Right lobe of liver (tissue), 6 donors: ENCODE measurements around the gene TBC1D10A. TPM values are rescaled to one million over a fixed set of nuclear protein-coding genes. Genes with fewer than 3 reads are reported as not detected.

ENCODE experiments used
- ATAC-seq, 4 donors: fragments of 200-7000 bp; cut with Tn5 transposase; one replicate each; pipeline ENCODE4 v1.9.1; 2020; ENCODE audit warnings: mild to moderate bottlenecking in 4 of 4, moderate library complexity in 4 of 4
- DNase-seq, 3 donors: peaks; one replicate each; pipeline ENCODE4 v3.0.0-alpha.2; 2020
- H3K27ac ChIP-seq, 3 donors: fragments of 200-600 bp; one replicate each; pipeline ENCODE4 v1.8.0; 2022
- H3K27me3 ChIP-seq, 2 donors: fragments of 200-600 bp; one replicate each; pipeline ENCODE4 v1.8.0; 2022
- H3K36me3 ChIP-seq, 4 donors: fragments of 200-600 bp; sonication (generic) in 1 of 4; one replicate each; pipeline versions ENCODE4 v1.5.1 to v1.8.0; 2017 to 2022; ENCODE audit warnings: control low read depth in 1 of 4
- H3K4me1 ChIP-seq, 4 donors: fragments of 200-600 bp; sonication (generic) in 1 of 4; one replicate each; pipeline versions ENCODE4 v1.5.1 to v1.8.0; 2017 to 2022; ENCODE audit warnings: control low read depth in 1 of 4
- H3K4me3 ChIP-seq, 3 donors: fragments of 200-600 bp; one replicate each; pipeline ENCODE4 v1.8.0; 2022
- H3K9me3 ChIP-seq, 4 donors: fragments of 200-600 bp; sonication (generic) in 1 of 4; one replicate each; pipeline versions ENCODE4 v1.5.1 to v1.8.0; 2017 to 2022; ENCODE audit warnings: control low read depth in 1 of 4
- POLR2A ChIP-seq: fragments of 450-650 bp; IDR thresholded peaks from one replicate; pipeline ENCODE4 v1.6.1; 2017; ENCODE audit warnings: antibody characterized with exemption, mild to moderate bottlenecking
- WGBS: methylation state at CpG from one replicate; pipeline ENCODE4 v1.1.6; 2018; ENCODE audit warnings: low coverage, low lambda C conversion rate; ENCODE audit not compliant: insufficient coverage; ENCODE audit errors: missing lambda C conversion rate; 5-methylcytosine and 5-hydroxymethylcytosine counted together
- intact Hi-C, 2 donors: fragments of 100-400 bp; cut with DNase I; formaldehyde crosslinking; loops; one replicate each; pipeline versions ENCODE4 v1.11.2 to v1.14.1; 2022
- total RNA-seq, 6 experiments: library from RNA; depleted of rRNA in 2 of 6; stranded (reverse); fragments of >200 nt in 2 of 6; fragmentation: NEBNext Ultra II Directional in 3 of 6; extraction: Animal tissue kit (Norgen Biotek cat#: 25700) in 3 of 6; gene quantifications; one replicate each; pipeline versions ENCODE4 v1.1.0 to v1.2.4, GENCODE V29; 2016 to 2023
- TF ChIP-seq, protein P1 (sequence below), 4 donors: fragments of 200-600 bp in 3 of 4; fragments of 450-650 bp in 1 of 4; IDR thresholded peaks; one replicate each; pipeline versions ENCODE4 v1.5.1 to v1.8.0; 2016 to 2022; ENCODE audit warnings: antibody characterized with exemption in 4 of 4, mild to moderate bottlenecking in 2 of 4
- donor health status: DM: no; HTN: yes; CAD: no.
- donor health status: DM: no; HTN: no; CAD: no.
- donor health status: DM: no; HTN: no; CAD: no.
- donor health status: DM: no; HTN: yes; CAD: no.
- donor health status: DM: no; HTN: yes; CAD: no.

The TBC1D10A gene
- total RNA-seq, 6 experiments from 2014 or later = 6.6 to 12.6 (median 10.0) TPM

DNA sequence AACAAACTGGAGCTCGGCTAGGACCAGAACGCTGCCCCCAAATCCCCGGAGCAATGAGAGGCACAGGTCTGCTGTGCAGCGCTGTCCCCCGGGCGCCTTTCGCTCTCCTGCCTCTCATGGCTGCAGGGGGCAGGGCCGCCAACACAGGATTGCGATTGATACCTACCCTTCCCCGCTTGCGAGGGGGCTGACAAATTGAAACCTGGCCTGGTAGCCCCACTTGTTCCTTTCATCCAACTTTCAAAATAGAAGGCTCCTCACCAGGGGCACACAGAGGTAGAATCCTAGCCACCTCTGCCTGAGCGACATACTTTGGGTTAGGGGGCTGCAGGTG lies 36.8 kb downstream of the TBC1D10A start:
- no peak for DNase-seq
- WGBS = 0% methylated on average over 1 of the region's 12 CpGs
- peaks cover 0 to 34% (median 10%) of the 10 kb centered on the region in 4 donors for H3K36me3 ChIP-seq
- no peaks in the 10 kb centered on the region for H3K9me3 ChIP-seq
- H3K27ac ChIP-seq = peak overlapping the region; percentile 44 to 75 (median 68)
- no peak for TF ChIP-seq POLR2A
- TF ChIP-seq, protein P1, sequence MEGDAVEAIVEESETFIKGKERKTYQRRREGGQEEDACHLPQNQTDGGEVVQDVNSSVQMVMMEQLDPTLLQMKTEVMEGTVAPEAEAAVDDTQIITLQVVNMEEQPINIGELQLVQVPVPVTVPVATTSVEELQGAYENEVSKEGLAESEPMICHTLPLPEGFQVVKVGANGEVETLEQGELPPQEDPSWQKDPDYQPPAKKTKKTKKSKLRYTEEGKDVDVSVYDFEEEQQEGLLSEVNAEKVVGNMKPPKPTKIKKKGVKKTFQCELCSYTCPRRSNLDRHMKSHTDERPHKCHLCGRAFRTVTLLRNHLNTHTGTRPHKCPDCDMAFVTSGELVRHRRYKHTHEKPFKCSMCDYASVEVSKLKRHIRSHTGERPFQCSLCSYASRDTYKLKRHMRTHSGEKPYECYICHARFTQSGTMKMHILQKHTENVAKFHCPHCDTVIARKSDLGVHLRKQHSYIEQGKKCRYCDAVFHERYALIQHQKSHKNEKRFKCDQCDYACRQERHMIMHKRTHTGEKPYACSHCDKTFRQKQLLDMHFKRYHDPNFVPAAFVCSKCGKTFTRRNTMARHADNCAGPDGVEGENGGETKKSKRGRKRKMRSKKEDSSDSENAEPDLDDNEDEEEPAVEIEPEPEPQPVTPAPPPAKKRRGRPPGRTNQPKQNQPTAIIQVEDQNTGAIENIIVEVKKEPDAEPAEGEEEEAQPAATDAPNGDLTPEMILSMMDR (IDR thresholded peaks at IDR 0.05) = no peak
- H3K4me3 ChIP-seq = peak overlapping the region; percentile 15 to 84 (median 29)
- peaks cover 0 to 35% (median 19%) of the 10 kb centered on the region in 4 donors for H3K4me1 ChIP-seq
- no peaks in the 10 kb centered on the region for H3K27me3 ChIP-seq
- peak; percentile 0 to 4 (median 1) for ATAC-seq
- intact Hi-C loops = no loop called here

DNA sequence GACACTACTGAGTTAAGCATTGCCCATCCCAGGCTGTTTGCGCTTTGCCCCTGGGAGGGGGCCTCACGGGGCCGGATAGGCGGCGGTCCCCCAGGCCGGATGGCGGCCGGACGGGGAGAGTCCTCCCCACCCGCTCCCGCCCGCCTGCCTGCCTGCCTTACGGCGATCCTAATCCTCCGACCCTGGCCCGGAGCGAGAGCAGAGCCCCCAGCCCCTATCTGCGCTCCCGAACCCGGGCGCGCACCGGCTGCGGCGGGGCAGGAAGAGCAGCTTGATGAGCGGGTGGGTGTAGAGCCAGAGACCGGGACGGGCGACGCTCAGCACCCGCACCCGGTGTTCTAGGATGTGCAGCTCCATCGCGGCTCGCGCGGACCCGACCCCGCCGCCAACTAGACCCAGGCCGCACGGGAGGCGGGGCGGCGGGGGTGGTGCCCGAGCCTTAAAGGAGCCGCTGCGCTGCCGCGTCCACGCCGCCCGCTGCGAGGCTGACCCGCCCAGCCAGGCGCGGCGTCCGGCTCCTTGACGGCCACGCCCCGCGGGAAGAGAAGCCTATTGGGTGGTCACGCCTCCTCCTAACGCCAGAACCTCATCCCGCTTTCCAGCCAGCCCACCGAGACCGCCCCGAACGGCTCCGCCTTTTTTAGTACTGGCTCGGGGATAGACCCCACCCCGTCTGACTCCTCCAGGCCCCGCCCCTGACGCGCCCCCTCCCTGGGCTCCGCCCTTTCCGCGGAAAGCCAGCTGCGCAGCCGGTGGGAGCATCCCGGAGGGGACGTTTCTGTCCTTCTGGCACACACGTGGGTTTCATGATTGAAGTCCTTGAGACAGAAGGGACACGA lies 37.4 kb downstream of the TBC1D10A start, which contains the start of gene CASTOR1:
Gene CASTOR1, minus strand, starts transcription at position 365 of the 839 bp plus-strand sequence. Its CDS starts 8 bp downstream, at position 357.
- H3K27me3 ChIP-seq = no peaks in the 10 kb centered on the region
- H3K9me3 ChIP-seq = no peaks in the 10 kb centered on the region
- peaks cover 0 to 35% (median 19%) of the 10 kb centered on the region in 4 donors for H3K4me1 ChIP-seq
- DNase-seq (peak; percentile 99 to 100 (median 99)), ATAC-seq (peak; percentile 82 to 89 (median 86))
- WGBS = 2% methylated on average over 10 of the region's 85 CpGs
- H3K36me3 ChIP-seq = peaks cover 0 to 34% (median 9%) of the 10 kb centered on the region in 4 donors
- peak; percentile 77 for TF ChIP-seq POLR2A
- TF ChIP-seq, protein P1 (IDR thresholded peaks at IDR 0.05) = no peak
- intact Hi-C loops = no loop called here
- H3K4me3 ChIP-seq = peak within 1 kb of the TSS; percentile 61 to 84 (median 74)
- peak within 1 kb of the TSS; percentile 65 to 75 (median 68) for H3K27ac ChIP-seq

DNA sequence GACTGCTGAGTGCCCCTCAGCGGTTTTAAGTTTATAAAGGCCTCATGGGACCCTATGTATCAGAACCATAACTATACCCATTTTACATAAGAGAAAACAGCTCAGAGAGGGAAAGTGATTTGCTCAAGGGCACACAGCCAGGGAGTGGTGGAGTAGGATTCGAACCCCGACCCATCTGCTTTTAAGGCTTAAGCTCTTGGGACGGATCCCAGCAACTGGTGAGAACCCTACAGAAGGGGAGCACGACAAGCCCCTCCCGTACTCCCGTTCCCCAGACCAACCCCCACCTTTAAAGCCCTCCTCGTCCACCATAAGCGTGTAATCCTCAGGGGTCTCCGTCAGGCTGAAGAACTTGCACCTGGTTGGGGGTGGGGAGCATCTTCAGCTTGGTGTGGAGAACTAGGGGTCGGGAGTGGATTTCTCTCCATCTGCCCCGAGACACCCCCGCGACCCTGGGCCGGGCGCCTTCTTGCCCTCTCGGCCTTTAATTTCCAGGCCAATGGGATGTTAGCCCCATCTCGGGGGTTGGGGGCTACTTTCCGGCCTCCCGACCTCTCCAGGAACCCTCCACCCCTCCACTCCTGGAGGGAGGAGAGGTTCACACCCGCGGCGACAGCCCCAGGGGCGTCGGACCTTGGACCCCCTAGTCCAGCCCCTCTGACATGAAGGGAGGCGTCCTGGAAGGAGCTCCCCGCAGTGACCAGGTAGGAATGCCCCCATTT lies 38.2 kb downstream of the TBC1D10A start:
- no peaks in the 10 kb centered on the region for H3K27me3 ChIP-seq
- TF ChIP-seq, protein P1 (IDR thresholded peaks at IDR 0.05) = no peak
- TF ChIP-seq POLR2A = no peak
- H3K27ac ChIP-seq = peak overlapping the region; percentile 50 to 65 (median 65)
- ATAC-seq (no peak), DNase-seq (peak in 1 of 3 donors; percentile 57)
- WGBS = 18% methylated on average over 14 of the region's 27 CpGs
- H3K4me3 ChIP-seq = peak overlapping the region; percentile 61 to 84 (median 74)
- H3K36me3 ChIP-seq = peaks cover 0 to 28% (median 9%) of the 10 kb centered on the region in 4 donors
- H3K9me3 ChIP-seq = no peaks in the 10 kb centered on the region
- intact Hi-C loops = no loop called here
- peaks cover 0 to 35% (median 19%) of the 10 kb centered on the region in 4 donors for H3K4me1 ChIP-seq

DNA sequence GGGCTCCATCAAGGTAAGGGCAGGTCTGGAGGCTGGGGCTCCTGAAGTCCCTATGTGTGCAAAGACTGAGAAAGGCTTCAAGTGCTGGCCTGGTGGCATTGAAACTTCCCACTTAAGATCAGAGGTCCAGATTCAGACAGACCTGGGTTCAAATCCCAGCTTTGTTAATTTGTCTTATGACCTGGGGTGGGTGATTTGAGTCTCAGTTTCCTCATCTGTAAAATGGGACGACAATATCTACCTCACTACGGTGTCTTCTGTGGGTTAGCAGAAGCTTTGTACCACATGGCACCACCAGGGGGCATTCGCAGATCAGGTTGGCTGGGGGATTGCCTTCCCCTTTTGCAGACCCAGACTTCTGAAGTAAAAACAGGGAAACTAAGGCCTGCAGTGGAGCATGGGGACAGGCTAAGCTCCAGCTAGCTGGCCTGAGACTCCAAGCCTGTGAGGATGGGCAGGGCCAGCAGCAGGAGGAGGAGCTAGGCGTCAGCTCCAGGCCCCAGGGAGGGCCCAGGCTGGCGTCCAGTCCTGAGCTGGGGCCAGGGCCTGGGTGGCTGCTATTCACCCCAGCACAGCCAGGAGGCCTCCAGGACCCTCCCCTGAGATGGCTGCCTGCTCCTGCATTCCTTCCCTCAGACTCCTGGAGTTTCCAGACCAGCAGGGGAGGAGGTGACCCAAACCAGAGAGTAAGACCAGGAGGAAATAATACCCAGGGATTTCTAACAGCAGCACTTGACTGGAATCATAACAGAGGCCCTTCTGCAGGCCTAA lies 38.9 kb downstream of the TBC1D10A start:
- intact Hi-C loops = no loop called here
- H3K9me3 ChIP-seq = no peaks in the 10 kb centered on the region
- H3K27me3 ChIP-seq = no peaks in the 10 kb centered on the region
- H3K4me3 ChIP-seq = peak overlapping the region; percentile 61 to 84 (median 74)
- peak overlapping the region in 2 of 3 donors; percentile 50 to 65 for H3K27ac ChIP-seq
- TF ChIP-seq, protein P1 (IDR thresholded peaks at IDR 0.05) = peak; percentile 70 to 81 (median 71)
- peak; percentile 15 for TF ChIP-seq POLR2A
- H3K4me1 ChIP-seq = peaks cover 0 to 35% (median 19%) of the 10 kb centered on the region in 4 donors
- H3K36me3 ChIP-seq = peaks cover 0 to 22% (median 8%) of the 10 kb centered on the region in 4 donors
- DNase-seq (peak; percentile 87 to 91 (median 91)), ATAC-seq (peak; percentile 70 to 78 (median 72))
- 0% methylated on average over 4 of the region's 5 CpGs for WGBS
